Nephron progenitor cell (in vitro differentiated cells): Measurements from ENCODE around the gene COL13A1.
A peak's percentile ranks its signal among the peaks of the same experiment; 100 is the strongest.

ENCODE experiments used
- DNase-seq: peaks from one replicate; pipeline ENCODE4 v3.0.0; 2021
- H3K27ac Mint-ChIP-seq: 2 replicates; pipeline ENCODE4 v1.8.0; 2021; ENCODE audit warnings: mild to moderate bottlenecking, moderate library complexity, mixed read lengths
- H3K27me3 Mint-ChIP-seq: 2 replicates; pipeline ENCODE4 v1.8.0; 2021; ENCODE audit warnings: mild to moderate bottlenecking, low read depth, mixed read lengths; ENCODE audit not compliant: poor library complexity
- H3K36me3 Mint-ChIP-seq: 2 replicates; pipeline ENCODE4 v1.8.0; 2021; ENCODE audit warnings: low read depth, mixed read lengths
- H3K4me1 Mint-ChIP-seq: 2 replicates; pipeline ENCODE4 v1.8.0; 2021; ENCODE audit warnings: mixed read lengths
- H3K4me3 Mint-ChIP-seq: 2 replicates; pipeline ENCODE4 v1.8.0; 2021; ENCODE audit warnings: mild to moderate bottlenecking, moderate library complexity, mixed read lengths
- H3K9me3 Mint-ChIP-seq: 2 replicates; pipeline ENCODE4 v1.8.0; 2021; ENCODE audit warnings: mild to moderate bottlenecking, moderate library complexity, mixed read lengths
- CTCF ChIP-seq: fragments of 200-600 bp; sonication (generic); IDR thresholded peaks from 2 replicates; pipeline ENCODE4 v1.5.0; 2021; ENCODE audit warnings: antibody characterized with exemption

Gene COL13A1

GRCh38 chr10:69862882-69863530, 61.3 kb downstream of the COL13A1 start:
- Mint-ChIP-seq H3K27ac (no peak overlapping the region), H3K4me1 (peaks cover 64% of the 10 kb centered on the region)

GRCh38 chr10:69863580-69863979, 61.9 kb downstream of the COL13A1 start:
- Mint-ChIP-seq H3K4me3 (no peak overlapping the region), H3K27ac (no peak overlapping the region), H3K4me1 (peaks cover 66% of the 10 kb centered on the region), H3K36me3 (no peaks in the 10 kb centered on the region), H3K9me3 (no peaks in the 10 kb centered on the region), H3K27me3 (peaks cover 24% of the 10 kb centered on the region)
- DNase-seq: no peak
- no peak for TF ChIP-seq CTCF

More at GRCh38 chr10:69862882-69863530, 61.3 kb downstream of the COL13A1 start:
- no peak for TF ChIP-seq CTCF
- no peak for DNase-seq
- Mint-ChIP-seq H3K9me3 (no peaks in the 10 kb centered on the region), H3K36me3 (no peaks in the 10 kb centered on the region), H3K27me3 (peaks cover 23% of the 10 kb centered on the region), H3K4me3 (no peak overlapping the region)

- peaks cover 60% of the 10 kb centered on the region for H3K4me1 Mint-ChIP-seq
- H3K27me3 Mint-ChIP-seq: peaks cover 29% of the 10 kb centered on the region
- H3K36me3 Mint-ChIP-seq: no peaks in the 10 kb centered on the region
- H3K4me3 Mint-ChIP-seq: no peak overlapping the region
- no peaks in the 10 kb centered on the region for H3K9me3 Mint-ChIP-seq
- no peak overlapping the region for H3K27ac Mint-ChIP-seq
- no peak for DNase-seq
- TF ChIP-seq CTCF: no peak
Measured at GRCh38 chr10:69864321-69864720, 62.6 kb downstream of the COL13A1 start.

GRCh38 chr10:69865450-69865849, 63.7 kb downstream of the COL13A1 start:
- Mint-ChIP-seq H3K4me1 (peaks cover 50% of the 10 kb centered on the region), H3K4me3 (no peak overlapping the region), H3K9me3 (no peaks in the 10 kb centered on the region), H3K36me3 (no peaks in the 10 kb centered on the region), H3K27me3 (peaks cover 28% of the 10 kb centered on the region), H3K27ac (no peak overlapping the region)
- DNase-seq: no peak
- no peak for TF ChIP-seq CTCF

GRCh38 chr10:69866246-69866687, 64.6 kb downstream of the COL13A1 start:
- peak overlapping the region; percentile 72 for H3K27ac Mint-ChIP-seq
- no peaks in the 10 kb centered on the region for H3K36me3 Mint-ChIP-seq
- DNase-seq: no peak
- peaks cover 27% of the 10 kb centered on the region for H3K27me3 Mint-ChIP-seq
- no peaks in the 10 kb centered on the region for H3K9me3 Mint-ChIP-seq
- TF ChIP-seq CTCF: no peak
- H3K4me3 Mint-ChIP-seq: no peak overlapping the region
- peaks cover 43% of the 10 kb centered on the region for H3K4me1 Mint-ChIP-seq
